ENCODE data around the gene PGM5.

DNA sequence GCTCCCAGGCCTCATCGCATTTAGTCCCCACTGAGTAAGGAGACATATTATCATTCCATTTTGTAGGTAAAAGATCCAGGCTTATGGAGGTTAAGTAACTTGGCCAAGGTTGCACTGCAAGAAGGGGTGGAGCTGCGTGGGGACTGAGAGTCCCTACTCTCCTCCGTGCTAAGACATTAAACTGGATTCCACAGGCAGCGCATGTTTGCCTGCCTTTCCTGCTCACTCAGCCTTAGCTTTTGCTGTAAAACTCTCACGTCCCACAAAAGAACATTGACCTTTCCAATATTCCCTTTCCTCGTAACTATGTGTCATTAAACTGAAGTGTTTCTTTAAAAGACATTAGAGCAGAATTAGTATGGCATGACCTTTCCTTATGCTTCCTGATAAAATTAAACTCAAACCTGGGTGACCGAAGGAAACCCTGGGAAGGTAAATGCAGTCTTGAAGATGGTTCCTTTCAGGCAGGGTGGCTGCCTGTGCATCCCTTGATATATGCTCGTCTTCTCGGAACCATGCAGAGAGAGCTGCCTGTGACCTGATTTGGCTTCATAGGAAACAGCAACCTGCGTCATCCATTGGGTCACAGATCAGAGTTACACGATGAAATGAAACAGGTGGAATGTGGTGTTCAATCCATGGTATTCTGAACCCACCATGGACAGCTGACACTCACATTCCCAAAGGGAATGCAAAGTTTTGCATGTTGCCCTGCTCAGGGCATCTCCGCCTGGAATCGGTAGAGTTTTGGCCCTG, 98.3 kb downstream of the PGM5 start:
- TF ChIP-seq, protein P1, sequence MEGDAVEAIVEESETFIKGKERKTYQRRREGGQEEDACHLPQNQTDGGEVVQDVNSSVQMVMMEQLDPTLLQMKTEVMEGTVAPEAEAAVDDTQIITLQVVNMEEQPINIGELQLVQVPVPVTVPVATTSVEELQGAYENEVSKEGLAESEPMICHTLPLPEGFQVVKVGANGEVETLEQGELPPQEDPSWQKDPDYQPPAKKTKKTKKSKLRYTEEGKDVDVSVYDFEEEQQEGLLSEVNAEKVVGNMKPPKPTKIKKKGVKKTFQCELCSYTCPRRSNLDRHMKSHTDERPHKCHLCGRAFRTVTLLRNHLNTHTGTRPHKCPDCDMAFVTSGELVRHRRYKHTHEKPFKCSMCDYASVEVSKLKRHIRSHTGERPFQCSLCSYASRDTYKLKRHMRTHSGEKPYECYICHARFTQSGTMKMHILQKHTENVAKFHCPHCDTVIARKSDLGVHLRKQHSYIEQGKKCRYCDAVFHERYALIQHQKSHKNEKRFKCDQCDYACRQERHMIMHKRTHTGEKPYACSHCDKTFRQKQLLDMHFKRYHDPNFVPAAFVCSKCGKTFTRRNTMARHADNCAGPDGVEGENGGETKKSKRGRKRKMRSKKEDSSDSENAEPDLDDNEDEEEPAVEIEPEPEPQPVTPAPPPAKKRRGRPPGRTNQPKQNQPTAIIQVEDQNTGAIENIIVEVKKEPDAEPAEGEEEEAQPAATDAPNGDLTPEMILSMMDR (IDR thresholded peaks at IDR 0.05), result no peak
- no peak for TF ChIP-seq POLR2A (IDR thresholded peaks at IDR 0.05)
